HepG2 (cell line): ENCODE results near the gene PGC. TPM values are rescaled to one million over a fixed set of nuclear protein-coding genes. Genes with fewer than 3 reads are reported as not detected.

Experiments
- BCL6 ChIP-seq: IDR thresholded peaks from 2 replicates; pipeline ENCODE4 v1.6.1; 2016; ENCODE audit warnings: missing genetic modification reagents, missing compliant biosample characterization
- CENPX ChIP-seq: sonication (generic); formaldehyde crosslinking; IDR thresholded peaks from 2 replicates; pipeline ENCODE4 v1.9.0; 2021; ENCODE audit warnings: mild to moderate bottlenecking, missing genetic modification reagents, moderate library complexity
- CREB1 ChIP-seq, 2 experiments: fragments of 450-650 bp in 1 of 2; IDR thresholded peaks; 2 replicates each; pipeline ENCODE4 v1.6.1; 2016 to 2017; ENCODE audit warnings: control low read depth in 1 of 2, mild to moderate bottlenecking in 1 of 2, missing compliant biosample characterization in 1 of 2, missing genetic modification characterization in 1 of 2
- DMAP1 ChIP-seq: IDR thresholded peaks from 2 replicates; pipeline ENCODE4 v1.6.1; 2016
- DPF2 ChIP-seq: sonication (generic); formaldehyde crosslinking; IDR thresholded peaks from 2 replicates; pipeline ENCODE4 v1.4.0; 2020; ENCODE audit warnings: mild to moderate bottlenecking, low read depth, missing genetic modification reagents, borderline replicate concordance
- E2F5 ChIP-seq: sonication (generic); formaldehyde crosslinking; conservative IDR thresholded peaks from 2 replicates; pipeline ENCODE4 v1.4.0; 2020; ENCODE audit warnings: missing genetic modification reagents
- NRL ChIP-seq: sonication (generic); formaldehyde crosslinking; IDR thresholded peaks from 2 replicates; pipeline ENCODE4 v1.5.0; 2020; ENCODE audit warnings: missing genetic modification reagents, mild to moderate bottlenecking, moderate library complexity, borderline replicate concordance
- SMARCE1 ChIP-seq: fragments of 450-650 bp; IDR thresholded peaks from 2 replicates; pipeline ENCODE4 v1.6.1; 2017; ENCODE audit warnings: borderline replicate concordance
- SP4 ChIP-seq: sonication (generic); formaldehyde crosslinking; IDR thresholded peaks from 2 replicates; pipeline ENCODE4 v1.8.1; 2023; ENCODE audit warnings: mild to moderate bottlenecking, missing genetic modification reagents
- SUZ12 ChIP-seq: fragments of 150-350 bp; IDR thresholded peaks from 2 replicates; pipeline ENCODE4 v1.6.1; 2014; ENCODE audit warnings: low read depth, low read length
- TCF12 ChIP-seq, 2 experiments: fragments of 450-650 bp in 1 of 2; sonication (generic) in 1 of 2; formaldehyde crosslinking in 1 of 2; IDR thresholded peaks; 2 replicates each; pipeline versions ENCODE4 v1.6.1 to v1.8.0; 2017 to 2022; ENCODE audit warnings: antibody characterized with exemption in 1 of 2, mild to moderate bottlenecking in 1 of 2, missing genetic modification reagents in 1 of 2, moderate library complexity in 1 of 2
- ZBTB26 ChIP-seq: IDR thresholded peaks from 2 replicates; pipeline ENCODE4 v1.6.1; 2016; ENCODE audit warnings: missing compliant biosample characterization, missing genetic modification reagents, borderline replicate concordance
- ZFP90 ChIP-seq: sonication (generic); formaldehyde crosslinking; IDR thresholded peaks from 2 replicates; pipeline ENCODE4 v1.8.0; 2022; ENCODE audit warnings: missing genetic modification reagents, mild to moderate bottlenecking, inconsistent platforms, borderline replicate concordance
- ZFP91 ChIP-seq: sonication (generic); formaldehyde crosslinking; IDR thresholded peaks from 2 replicates; pipeline ENCODE4 v1.9.0; 2022; ENCODE audit warnings: missing genetic modification reagents, mild to moderate bottlenecking, borderline replicate concordance
- ZNF276 ChIP-seq: sonication (generic); formaldehyde crosslinking; IDR thresholded peaks from 2 replicates; pipeline ENCODE4 v1.4.0; 2020; ENCODE audit warnings: mild to moderate bottlenecking, low read depth, missing genetic modification reagents
- ZNF33B ChIP-seq: sonication (generic); formaldehyde crosslinking; IDR thresholded peaks from 2 replicates; pipeline ENCODE4 v1.5.1; 2020; ENCODE audit warnings: mild to moderate bottlenecking, missing genetic modification reagents
- ZNF546 ChIP-seq: sonication (generic); formaldehyde crosslinking; conservative IDR thresholded peaks from 2 replicates; pipeline ENCODE4 v1.8.1; 2023; ENCODE audit warnings: mild to moderate bottlenecking, missing genetic modification reagents
- ZNF7 ChIP-seq: IDR thresholded peaks from 2 replicates; pipeline ENCODE4 v1.6.1; 2016; ENCODE audit warnings: missing biosample characterization, missing genetic modification reagents
- ZNF740 ChIP-seq: sonication (generic); formaldehyde crosslinking; IDR thresholded peaks from 2 replicates; pipeline ENCODE4 v1.4.0; 2020; ENCODE audit warnings: missing genetic modification reagents
- ZSCAN22 ChIP-seq: sonication (generic); formaldehyde crosslinking; IDR thresholded peaks from 2 replicates; pipeline ENCODE4 v1.4.0; 2020; ENCODE audit warnings: mild to moderate bottlenecking, missing genetic modification reagents
- polyA plus RNA-seq, 8 experiments: library from polyadenylated mRNA; depleted of rRNA in 3 of 8; stranded (reverse) in 7 of 8; unstranded in 1 of 8; fragments of >200 nt; fragmentation: Illumina TruSeq in 4 of 8; extraction: Trizol in 4 of 8; gene quantifications; 2 replicates each; pipeline versions ENCODE4 v1.2.1 to v1.2.3, GENCODE V29; 2011 to 2016; ENCODE audit warnings: low read depth in 4 of 8, missing spikeins in 1 of 8, mixed read lengths in 1 of 8; ENCODE audit not compliant: insufficient read depth in 1 of 8
- total RNA-seq, 5 experiments: library from RNA; depleted of rRNA; stranded (reverse); fragments of >200 nt; fragmentation: Illumina TruSeq; extraction: Trizol; gene quantifications; 2 replicates each; pipeline ENCODE4 v1.2.3, GENCODE V29; 2016; ENCODE audit warnings: low read depth in 1 of 5
- TF ChIP-seq, protein P1 (sequence below): sonication (generic); formaldehyde crosslinking; IDR thresholded peaks from 2 replicates; pipeline ENCODE4 v1.4.0; 2020; ENCODE audit warnings: low read depth, mild to moderate bottlenecking, missing genetic modification reagents

PGC gene
- total and polyA plus RNA-seq, 2 of the 13 experiments (the other 11 are each of a cell fraction or from before 2014, with no cell fraction given), result 426 to 502 TPM

GRCh38 chr6:41724586-41725501, 22.4 kb downstream of the PGC start (continued):
- TF ChIP-seq CREB1 (IDR thresholded peaks at IDR 0.05) (no peak), CREB1 (CRISPR knock-in tag; IDR thresholded peaks at IDR 0.05) (no peak), DPF2 (CRISPR knock-in tag) (no peak), NRL (CRISPR knock-in tag) (0 out of 2 replicates have a peak, but pooled peaks have one; percentile 58), ZNF740 (CRISPR knock-in tag) (no peak), E2F5 (CRISPR knock-in tag) (no peak), CENPX (no peak), ZFP90 (no peak), TCF12 (IDR thresholded peaks at IDR 0.05) (no peak), TCF12 (CRISPR knock-in tag; IDR thresholded peaks at IDR 0.05) (no peak), ZNF546 (CRISPR knock-in tag) (no peak), ZNF7 (CRISPR knock-in tag) (no peak), ZSCAN22 (no peak), SMARCE1 (no peak), BCL6 (no peak), ZNF33B (CRISPR knock-in tag) (no peak), ZNF276 (CRISPR knock-in tag) (peak; percentile 77; the same call in 1 of the 2 replicates), ZFP91 (CRISPR knock-in tag) (0 out of 2 replicates have a peak, but pooled peaks have one; percentile 13), SP4 (CRISPR knock-in tag) (0 out of 2 replicates have a peak, but pooled peaks have one; percentile 36), SUZ12 (no peak), ZBTB26 (CRISPR knock-in tag) (no peak), DMAP1 (CRISPR knock-in tag) (no peak)
- TF ChIP-seq, protein P1, sequence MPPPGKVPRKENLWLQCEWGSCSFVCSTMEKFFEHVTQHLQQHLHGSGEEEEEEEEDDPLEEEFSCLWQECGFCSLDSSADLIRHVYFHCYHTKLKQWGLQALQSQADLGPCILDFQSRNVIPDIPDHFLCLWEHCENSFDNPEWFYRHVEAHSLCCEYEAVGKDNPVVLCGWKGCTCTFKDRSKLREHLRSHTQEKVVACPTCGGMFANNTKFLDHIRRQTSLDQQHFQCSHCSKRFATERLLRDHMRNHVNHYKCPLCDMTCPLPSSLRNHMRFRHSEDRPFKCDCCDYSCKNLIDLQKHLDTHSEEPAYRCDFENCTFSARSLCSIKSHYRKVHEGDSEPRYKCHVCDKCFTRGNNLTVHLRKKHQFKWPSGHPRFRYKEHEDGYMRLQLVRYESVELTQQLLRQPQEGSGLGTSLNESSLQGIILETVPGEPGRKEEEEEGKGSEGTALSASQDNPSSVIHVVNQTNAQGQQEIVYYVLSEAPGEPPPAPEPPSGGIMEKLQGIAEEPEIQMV (CRISPR knock-in tag), result no peak
